Smooth muscle cell of the brain vasculature (primary cell): ENCODE results near the gene LSM4.

Experiments
- DNase-seq: peaks from one replicate; pipeline ENCODE4 v3.0.0-alpha.2; 2012; ENCODE audit warnings: low read depth, low spot score

The LSM4 gene

GRCh38 chr19:18278521-18279265 is 44.2 kb downstream of the LSM4 start:
- no peak for DNase-seq

- DNase-seq, result no peak
Measured at GRCh38 chr19:18274781-18275356, 48.0 kb downstream of the LSM4 start.

GRCh38 chr19:18274219-18274780 is 48.6 kb downstream of the LSM4 start, which contains the start of gene IQCN:
Gene IQCN (minus strand): TSS chr19:18274452. CDS start chr19:18269478, 4,974 bp downstream.
- no peak for DNase-seq

GRCh38 chr19:18273561-18274218 is 49.2 kb downstream of the LSM4 start:
- DNase-seq, result no peak

- no peak for DNase-seq
Measured at GRCh38 chr19:18271433-18271841, 51.4 kb downstream of the LSM4 start.

GRCh38 chr19:18270326-18270725 is 52.5 kb downstream of the LSM4 start:
- DNase-seq, result no peak

- no peak for DNase-seq
Measured at GRCh38 chr19:18269070-18269723, 53.7 kb downstream of the LSM4 start.

GRCh38 chr19:18266771-18267686 is 55.8 kb downstream of the LSM4 start:
- no peak for DNase-seq

GRCh38 chr19:18265582-18265981 is 57.3 kb downstream of the LSM4 start:
- DNase-seq, result no peak

- no peak for DNase-seq
Measured at GRCh38 chr19:18264971-18265540, 57.8 kb downstream of the LSM4 start.

GRCh38 chr19:18264137-18264854 is 58.6 kb downstream of the LSM4 start:
- no peak for DNase-seq

- no peak for DNase-seq
Measured at GRCh38 chr19:18263324-18264136, 59.3 kb downstream of the LSM4 start.

GRCh38 chr19:18262917-18263316 is 60.0 kb downstream of the LSM4 start:
- no peak for DNase-seq

- DNase-seq, result no peak
Measured at GRCh38 chr19:18262144-18262543, 60.7 kb downstream of the LSM4 start.

GRCh38 chr19:18261474-18261873 is 61.4 kb downstream of the LSM4 start:
- DNase-seq, result no peak

- no peak for DNase-seq
Measured at GRCh38 chr19:18259893-18260292, 63.0 kb downstream of the LSM4 start.

- no peak for DNase-seq
Measured at GRCh38 chr19:18257503-18258470, 65.1 kb downstream of the LSM4 start.
